ENCODE results near the gene CR1. TPM values are rescaled to one million over a fixed set of nuclear protein-coding genes. Genes with fewer than 3 reads are reported as not detected.
"Not testable (repeated sequence)": the region's sequence is repeated elsewhere in the genome, so short reads cannot be mapped to it uniquely, and the experiment has no call there.

Gene CR1
- total RNA-seq, 4 donors from 2014 or later, result 0.15 to 3.5 (median 1.7) TPM

- no CpG with 5 or more reads among the region's 5 CpGs for WGBS, 2 donors
Measured at GRCh38 chr1:207546677-207547357, 50.9 kb downstream of the CR1 start.

GRCh38 chr1:207554823-207555222, 58.9 kb downstream of the CR1 start:
- H3K27ac ChIP-seq; intact Hi-C loops (cut with DNase I); H3K4me1 ChIP-seq; H3K9me3 ChIP-seq; DNase-seq; H3K4me3 ChIP-seq; H3K27me3 ChIP-seq; H3K36me3 ChIP-seq: not testable (repeated sequence)
- WGBS, 2 donors, result no CpG with 5 or more reads among the region's 5 CpGs

More at GRCh38 chr1:207546677-207547357, 50.9 kb downstream of the CR1 start:
- H3K4me1 ChIP-seq; H3K9me3 ChIP-seq; DNase-seq; H3K27me3 ChIP-seq; H3K4me3 ChIP-seq; intact Hi-C loops (cut with DNase I); H3K36me3 ChIP-seq; H3K27ac ChIP-seq: not testable (repeated sequence)

- no peak for DNase-seq
- TF ChIP-seq CTCF (IDR thresholded peaks at IDR 0.05) (peak in 2 of 6 experiments; percentile 10 to 25), POLR2A (IDR thresholded peaks at IDR 0.05) (no peak)
- Histone ChIP-seq H3K27me3 (no peaks in the 10 kb centered on the region), H3K27ac (no peak overlapping the region), H3K36me3 (no peaks in the 10 kb centered on the region), H3K4me1 (no peaks in the 10 kb centered on the region), H3K9me3 (no peaks in the 10 kb centered on the region), H3K4me3 (no peak overlapping the region)
- WGBS, 2 donors, result 66 to 70% methylated on average over 3 of the region's 4 CpGs
- intact Hi-C loops (cut with DNase I), result no loop called here
Measured at GRCh38 chr1:207565546-207566468, 69.8 kb downstream of the CR1 start.

- H3K9me3 ChIP-seq; H3K4me3 ChIP-seq; DNase-seq; H3K27me3 ChIP-seq; intact Hi-C loops (cut with DNase I); H3K27ac ChIP-seq; H3K4me1 ChIP-seq; H3K36me3 ChIP-seq: not testable (repeated sequence)
- no CpG with 5 or more reads among the region's 5 CpGs for WGBS, 2 donors
Measured at GRCh38 chr1:207571926-207572325, 76.0 kb downstream of the CR1 start.

- H3K27ac ChIP-seq; H3K27me3 ChIP-seq; H3K4me1 ChIP-seq; DNase-seq; H3K36me3 ChIP-seq; H3K9me3 ChIP-seq; intact Hi-C loops (cut with DNase I); H3K4me3 ChIP-seq: not testable (repeated sequence)
- 51 to 91% methylated on average over 3 to 5 of the region's 5 CpGs for WGBS, 2 donors
Measured at GRCh38 chr1:207573074-207573473, 77.1 kb downstream of the CR1 start.

- H3K27me3 ChIP-seq; H3K36me3 ChIP-seq; DNase-seq; H3K9me3 ChIP-seq; intact Hi-C loops (cut with DNase I); H3K27ac ChIP-seq; H3K4me3 ChIP-seq; H3K4me1 ChIP-seq: not testable (repeated sequence)
- WGBS, 2 donors, result 72 to 88% methylated on average over 4 of the region's 4 CpGs
Measured at GRCh38 chr1:207575381-207575780, 79.4 kb downstream of the CR1 start.

- no peaks in the 10 kb centered on the region for H3K36me3 ChIP-seq
- H3K27ac ChIP-seq, result no peak overlapping the region
- no peak overlapping the region for H3K4me3 ChIP-seq
- no peaks in the 10 kb centered on the region for H3K4me1 ChIP-seq
- TF ChIP-seq CTCF (IDR thresholded peaks at IDR 0.05) (no peak), POLR2A (IDR thresholded peaks at IDR 0.05) (no peak)
- H3K9me3 ChIP-seq, result no peaks in the 10 kb centered on the region
- WGBS, 2 donors, result 58 to 59% methylated on average over 4 to 5 of the region's 5 CpGs
- intact Hi-C loops (cut with DNase I), result no loop called here
- no peak for DNase-seq
- peaks cover 0 to 8% (median 0%) of the 10 kb centered on the region in 4 donors for H3K27me3 ChIP-seq
Measured at GRCh38 chr1:207578796-207579435, 83.0 kb downstream of the CR1 start.
